ENCODE measurements around the gene ZNF669.
"Not testable (repeated sequence)": the region's sequence is repeated elsewhere in the genome, so short reads cannot be mapped to it uniquely, and the experiment has no call there.

ZNF669 gene
- long read RNA-seq, donor 1, partial matches to known transcripts, result 0 of 4 reads
- long read RNA-seq, donor 1, other reads (novel, unspliced or antisense), result 0 of 4 reads
- long read RNA-seq, donor 2, transcript ZNF669-204 (4 exons, 1,718 nt), result major isoform, 5 of 7 reads
- long read RNA-seq, donor 2, partial matches to known transcripts, result 0 of 7 reads
- long read RNA-seq, donor 2, other reads (novel, unspliced or antisense), result 0 of 7 reads
- long read RNA-seq, donor 3, partial matches to known transcripts, result 0 of 1 reads
- long read RNA-seq, donor 3, other reads (novel, unspliced or antisense), result 0 of 1 reads
- long read RNA-seq, donor 4, transcript ZNF669-204 (4 exons, 1,718 nt), result major isoform, 6 of 6 reads
- long read RNA-seq, donor 4, partial matches to known transcripts, result 0 of 6 reads
- long read RNA-seq, donor 4, other reads (novel, unspliced or antisense), result 0 of 6 reads
- long read RNA-seq, donor 5, partial matches to known transcripts, result 0 of 4 reads
- long read RNA-seq, donor 5, other reads (novel, unspliced or antisense), result 0 of 4 reads
- long read RNA-seq, donor 6, partial matches to known transcripts, result 0 of 1 reads
- long read RNA-seq, donor 6, other reads (novel, unspliced or antisense), result 0 of 1 reads
- long read RNA-seq, donor 7, transcript ZNF669-204 (4 exons, 1,718 nt), result major isoform, 8 of 10 reads
- long read RNA-seq, donor 7, partial matches to known transcripts, result 0 of 10 reads
- long read RNA-seq, donor 7, other reads (novel, unspliced or antisense), result 0 of 10 reads
- long read RNA-seq, donor 8, partial matches to known transcripts, result 5 of 9 reads
- long read RNA-seq, donor 8, other reads (novel, unspliced or antisense), result 0 of 9 reads

GRCh38 chr1:247103859-247104591, at the start of gene ZNF669:
Gene ZNF669, minus strand, starts transcription at chr1:247104356. Its CDS starts 157 bp downstream, at chr1:247104199.
- peak; percentile 83 for DNase-seq

DNA sequence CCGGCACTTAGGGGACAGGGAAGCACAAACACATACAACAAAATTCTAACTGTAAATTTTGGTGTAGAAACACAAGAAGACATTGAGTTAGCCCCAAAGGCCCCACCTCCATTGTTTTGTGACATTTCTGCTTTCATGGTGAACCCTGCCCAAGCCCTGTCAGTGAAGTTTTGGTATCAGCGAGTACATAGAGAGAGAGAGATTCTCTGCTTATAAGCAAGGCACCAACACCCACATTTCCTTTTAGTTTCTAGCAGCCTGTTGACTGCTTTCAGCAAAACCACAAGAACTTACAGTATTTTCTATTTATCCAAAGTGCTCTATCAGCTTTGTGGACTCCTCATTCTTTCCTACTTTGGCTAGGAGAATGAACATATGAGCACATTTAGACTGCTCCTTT, 43.6 kb upstream of the ZNF669 start:
- DNase-seq, result no peak

DNA sequence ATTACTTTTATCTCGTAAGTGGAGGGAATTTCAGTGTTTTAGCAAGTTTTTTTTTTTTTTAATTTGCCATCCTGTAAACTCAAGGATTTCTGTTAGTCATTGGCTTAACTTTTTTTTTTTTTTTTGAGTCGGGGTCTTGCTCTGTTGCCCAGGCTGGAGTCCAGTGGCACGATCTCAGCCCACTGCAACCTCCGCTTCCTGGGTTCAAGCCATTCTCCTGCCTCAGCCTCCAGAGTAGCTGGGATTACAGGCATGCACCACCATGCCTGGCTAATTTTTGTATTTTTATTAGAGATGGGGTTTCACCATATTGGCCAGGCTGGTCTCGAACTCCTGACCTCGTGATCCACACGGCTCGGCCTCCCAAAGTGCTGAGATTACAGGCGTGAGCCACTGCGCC, 43.0 kb upstream of the ZNF669 start:
- DNase-seq, result not testable (repeated sequence)

- DNase-seq, result no peak
Measured at GRCh38 chr1:247146671-247147070, 42.5 kb upstream of the ZNF669 start.

DNA sequence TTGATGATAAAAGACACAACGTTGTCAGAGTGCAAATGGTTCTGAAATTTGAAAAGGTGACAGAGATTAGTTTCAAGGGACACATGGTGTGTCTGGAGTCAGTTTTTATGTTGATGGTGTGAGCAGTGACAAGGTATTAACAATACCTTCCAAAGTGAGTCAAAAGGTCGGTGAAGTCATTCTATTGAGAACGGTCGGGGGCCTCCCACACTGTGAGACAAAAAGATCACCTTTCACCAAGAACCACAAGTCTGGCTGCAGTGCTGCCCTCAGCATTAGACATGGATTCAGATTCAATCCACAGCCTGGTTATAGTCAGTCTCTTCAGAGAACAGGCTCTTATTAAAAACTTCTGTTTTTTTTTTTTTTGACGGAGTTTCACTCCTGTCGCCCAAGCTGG, 41.1 kb upstream of the ZNF669 start:
- no peak for DNase-seq

GRCh38 chr1:247139557-247139956, 35.4 kb upstream of the ZNF669 start:
- not testable (repeated sequence) for DNase-seq

DNA sequence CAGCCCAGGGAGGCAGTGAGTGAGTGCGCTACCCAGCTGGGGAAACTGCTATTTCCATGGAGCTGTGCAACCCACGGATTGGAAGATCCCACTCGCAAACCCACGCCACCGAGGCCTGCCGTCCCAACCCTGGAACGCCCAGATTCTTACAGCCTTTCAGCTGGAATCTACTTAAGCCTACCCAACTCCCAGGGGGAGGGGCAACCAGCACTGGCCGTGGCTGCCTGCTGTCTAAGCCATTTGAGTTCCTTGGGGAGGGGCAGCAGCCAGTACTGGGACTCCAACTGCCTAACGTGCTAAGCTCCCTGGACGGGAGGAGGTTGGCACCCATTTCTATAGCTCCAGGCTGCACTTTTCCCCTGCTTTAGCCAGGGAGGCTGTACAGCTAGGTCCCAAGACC, 27.1 kb upstream of the ZNF669 start:
- DNase-seq, result no peak

- peak; percentile 13 for DNase-seq
Measured at GRCh38 chr1:247127519-247128282, 23.5 kb upstream of the ZNF669 start.

GRCh38 chr1:247126601-247127000, 22.4 kb upstream of the ZNF669 start:
- DNase-seq, result not testable (repeated sequence)

GRCh38 chr1:247126166-247126565, 22.0 kb upstream of the ZNF669 start:
- DNase-seq, result not testable (repeated sequence)

DNA sequence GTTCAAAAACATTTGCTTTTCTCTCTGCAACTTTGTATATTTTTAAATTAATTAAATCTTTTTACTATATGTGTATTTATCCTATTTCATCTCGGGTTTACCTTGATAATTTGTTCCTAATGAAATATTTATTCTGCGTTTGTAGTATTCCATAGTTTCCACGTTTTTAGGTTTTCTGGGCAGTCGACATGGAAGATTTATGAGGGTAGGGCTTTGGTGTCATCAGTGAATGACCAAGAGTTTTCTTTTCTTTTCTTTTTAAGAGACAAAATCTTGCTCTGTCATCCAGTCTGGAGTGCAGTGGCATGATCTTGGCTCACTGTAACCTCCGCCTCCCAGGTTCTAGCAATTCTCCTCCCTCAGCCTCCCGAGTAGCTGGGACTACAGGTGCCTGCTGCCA, 17.2 kb upstream of the ZNF669 start:
- no peak for DNase-seq

DNA sequence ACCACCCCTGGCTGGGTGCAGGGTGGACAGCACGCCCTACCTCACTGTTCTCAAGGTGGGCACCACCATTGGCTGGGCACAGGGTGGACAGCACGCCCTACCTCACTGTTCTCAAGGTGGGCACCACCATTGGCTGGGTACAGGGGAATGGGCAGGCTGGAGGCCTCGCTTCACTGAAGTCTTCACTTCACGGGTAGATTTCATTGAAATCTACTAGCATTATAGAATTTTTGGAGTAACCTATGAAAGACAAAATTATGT, 16.2 kb upstream of the ZNF669 start:
- not testable (repeated sequence) for DNase-seq

DNA sequence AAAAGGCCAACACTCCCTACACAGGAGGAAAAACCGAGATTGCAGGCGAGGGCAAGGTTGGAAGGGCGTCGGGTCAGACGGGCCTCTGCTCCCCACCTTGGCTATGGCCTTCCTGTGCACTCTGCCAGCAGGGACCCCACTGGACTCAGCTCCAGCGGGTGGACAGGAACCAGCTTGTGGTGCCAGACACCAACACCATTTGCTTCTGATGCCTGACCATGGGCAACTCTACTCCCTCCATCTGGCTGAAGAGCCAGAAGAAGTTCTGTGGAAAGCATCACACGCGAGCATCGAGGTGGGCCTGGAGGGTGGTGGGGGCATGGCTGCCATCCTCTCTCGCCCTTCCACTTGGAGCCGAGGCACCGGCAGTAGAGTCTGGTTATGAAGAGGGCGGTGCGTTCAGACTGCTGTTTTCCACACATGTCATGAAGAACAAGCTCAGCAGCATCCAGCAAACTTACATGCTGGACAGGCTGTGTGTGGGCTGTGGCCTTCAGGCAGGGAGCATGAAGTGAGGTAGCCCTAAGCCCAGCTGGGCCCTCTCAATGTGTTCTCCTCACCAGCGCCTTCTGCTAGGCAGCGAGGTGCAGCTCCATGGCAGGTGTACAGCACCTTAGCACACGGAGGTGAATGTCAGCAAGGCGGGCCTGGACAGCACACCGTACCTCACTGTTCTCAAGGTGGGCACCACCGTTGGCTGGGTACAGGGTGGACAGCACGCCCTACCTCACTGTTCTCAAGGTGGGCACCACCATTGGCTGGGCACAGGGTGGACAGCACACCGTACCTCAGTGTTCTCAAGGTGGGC, 15.6 kb upstream of the ZNF669 start:
- DNase-seq, result no peak

DNA sequence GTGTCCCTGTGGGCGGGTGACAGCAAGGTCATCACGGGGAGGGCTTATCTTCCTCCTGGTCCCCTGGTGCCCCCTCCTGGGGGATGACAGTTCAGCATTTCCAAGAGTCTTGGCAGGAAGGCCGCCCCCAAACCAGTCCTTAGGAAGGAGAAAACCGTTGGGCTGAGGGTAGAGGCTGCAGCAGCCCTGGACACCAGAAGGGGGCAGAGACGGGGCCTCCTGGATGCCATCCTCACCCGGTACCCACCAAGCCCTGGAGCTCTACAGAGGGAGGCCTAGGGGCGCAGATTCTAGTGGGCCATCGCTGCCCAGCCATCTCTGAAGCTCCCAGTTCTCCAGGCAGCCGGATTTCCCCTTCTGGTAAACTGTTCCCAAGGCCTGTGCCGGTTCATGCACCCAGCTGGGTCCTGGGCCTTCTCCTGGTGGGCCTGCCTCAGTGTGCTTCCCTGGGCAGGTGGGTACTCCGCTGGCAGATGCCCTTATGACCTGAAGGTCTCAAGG, 14.8 kb upstream of the ZNF669 start:
- DNase-seq, result no peak

DNA sequence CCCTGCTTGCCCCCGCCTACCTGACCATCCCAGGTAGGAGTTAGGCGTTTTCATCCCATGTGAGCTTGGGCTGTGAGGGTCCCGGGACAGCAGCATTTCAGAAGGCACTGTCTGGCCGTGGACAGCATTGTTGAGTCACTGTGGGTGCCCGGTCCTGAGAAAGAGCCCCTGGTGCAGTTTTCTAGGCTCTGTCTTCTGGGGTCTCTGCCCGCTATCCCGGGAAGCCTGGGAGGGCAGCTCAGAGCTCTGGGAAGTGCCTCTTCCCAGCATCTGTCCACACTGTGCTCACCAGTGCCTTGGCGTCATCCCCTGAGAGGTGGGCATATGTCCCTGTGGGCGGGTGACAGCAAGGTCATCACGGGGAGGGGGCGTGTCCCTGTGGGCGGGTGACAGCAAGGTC, 11.4 kb upstream of the ZNF669 start:
- DNase-seq, result no peak

DNA sequence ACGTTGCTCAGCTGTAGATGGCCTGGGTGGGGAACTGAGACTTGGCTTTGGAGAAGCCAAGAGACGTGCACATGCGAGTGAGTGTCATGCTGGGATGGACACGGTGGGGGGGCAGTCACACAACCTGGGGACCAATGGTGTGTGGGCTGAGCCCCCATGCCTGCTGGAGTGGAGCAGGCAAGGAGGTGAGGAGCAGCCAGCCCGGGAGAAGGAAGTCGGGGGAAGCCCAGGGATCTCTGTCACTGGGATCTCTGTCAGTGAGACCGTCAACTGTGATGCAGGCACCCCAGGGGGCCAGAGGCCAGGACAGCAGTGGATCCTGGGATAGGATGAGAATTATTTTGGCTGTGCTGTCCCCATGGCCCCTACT, 11.0 kb upstream of the ZNF669 start:
- no peak for DNase-seq

DNA sequence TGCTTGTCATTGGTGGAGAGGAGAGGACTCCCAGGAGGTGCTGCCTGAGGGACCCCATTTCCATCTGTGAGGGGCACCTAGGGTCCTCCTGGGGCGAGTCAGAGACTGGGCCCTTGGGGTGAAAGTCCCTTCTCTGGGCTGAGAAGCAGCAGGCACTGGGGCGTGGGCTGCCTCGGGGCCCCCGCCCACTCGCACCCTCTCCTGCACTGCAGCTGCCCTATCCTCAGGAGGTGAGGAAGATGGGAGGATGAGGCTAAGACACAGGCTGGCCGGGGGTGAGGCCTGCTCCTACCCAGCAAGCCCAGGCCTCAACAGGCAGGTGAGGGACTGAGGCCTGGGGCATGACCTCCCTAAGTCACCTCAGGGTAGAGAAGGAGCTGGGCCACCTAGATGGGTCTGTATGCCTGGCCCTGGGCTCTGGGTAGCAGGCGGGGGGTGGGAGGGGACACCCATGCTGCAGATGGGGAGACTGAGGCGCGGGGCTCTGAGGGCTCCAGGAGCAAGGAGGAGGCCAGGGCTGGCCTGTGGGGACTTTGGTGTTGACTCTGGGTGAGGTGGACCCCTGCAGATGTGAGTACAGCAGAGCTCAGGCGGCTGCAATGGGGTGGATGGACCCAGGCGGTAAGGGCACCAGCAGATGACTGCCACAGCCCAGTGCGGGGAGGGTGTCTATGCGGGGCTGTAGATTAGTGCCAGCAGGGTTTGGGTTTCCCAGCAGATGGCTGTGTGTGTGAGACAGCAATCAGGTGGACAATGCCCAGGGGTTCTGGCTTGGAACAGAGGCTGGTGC, 10.4 kb upstream of the ZNF669 start:
- DNase-seq, result no peak

DNA sequence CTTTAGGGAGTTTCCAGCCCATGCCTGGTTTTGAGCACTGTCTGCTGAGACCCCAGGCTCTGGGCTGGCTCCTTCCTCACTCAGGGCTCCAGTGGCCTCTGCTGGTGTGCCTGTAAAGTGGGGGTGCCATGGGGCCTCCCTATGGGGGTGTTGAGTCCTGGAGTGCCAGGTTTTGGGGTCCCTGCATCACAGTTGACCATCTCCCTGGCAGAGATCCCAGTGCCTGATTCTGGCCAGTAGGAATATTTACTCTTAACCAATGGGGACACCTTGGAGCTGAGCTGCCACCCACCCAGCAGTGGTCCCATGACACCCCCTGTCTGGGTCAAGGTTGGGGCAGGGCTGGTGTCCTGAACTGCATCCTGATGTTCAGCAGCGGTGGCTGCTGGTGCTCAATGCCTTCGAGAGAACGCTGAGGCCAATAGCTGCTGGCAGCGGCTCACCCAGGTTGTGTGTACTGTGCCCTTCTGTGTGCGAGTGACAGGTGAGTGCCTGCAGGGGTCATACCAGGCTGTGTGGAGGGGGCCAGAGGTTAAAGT, 9.6 kb upstream of the ZNF669 start:
- no peak for DNase-seq

- DNase-seq, result no peak
Measured at GRCh38 chr1:247113094-247113497, 8.9 kb upstream of the ZNF669 start.

- DNase-seq, result no peak
Measured at GRCh38 chr1:247112479-247112781, 8.3 kb upstream of the ZNF669 start.
